Endometrium (tissue), 2 donors: ENCODE measurements around the gene SEC16A.
"Not testable (repeated sequence)": the region's sequence is repeated elsewhere in the genome, so short reads cannot be mapped to it uniquely, and the experiment has no call there.

ENCODE experiments used
- FAIRE-seq: peaks from 2 replicates; lab custom pipeline; 2012; peaks lifted over from hg19 to GRCh38; lab: Jason Lieb, UNC
- donor health status: control.
- donor health status: control.

SEC16A gene

GRCh38 chr9:136422876-136423275, 60.0 kb downstream of the SEC16A start:
- FAIRE-seq, result no peak

- FAIRE-seq, result no peak
Measured at GRCh38 chr9:136421791-136422190, 61.0 kb downstream of the SEC16A start.

GRCh38 chr9:136419092-136419420, 63.8 kb downstream of the SEC16A start:
- no peak for FAIRE-seq

- FAIRE-seq, result no peak
Measured at GRCh38 chr9:136418182-136419091, 64.4 kb downstream of the SEC16A start.

GRCh38 chr9:136416914-136417313, 65.9 kb downstream of the SEC16A start:
- no peak for FAIRE-seq

- no peak for FAIRE-seq
Measured at GRCh38 chr9:136416427-136416826, 66.4 kb downstream of the SEC16A start.

GRCh38 chr9:136412962-136413361, 69.9 kb downstream of the SEC16A start:
- FAIRE-seq, result no peak

GRCh38 chr9:136411378-136411777, 71.5 kb downstream of the SEC16A start:
- FAIRE-seq, result no peak

GRCh38 chr9:136410500-136411287, 72.1 kb downstream of the SEC16A start, which contains the start of the genes ENTR1 and PMPCA:
Gene ENTR1 (minus strand): TSS chr9:136410614. CDS start chr9:136410397, 217 bp downstream.
Gene PMPCA (plus strand): TSS chr9:136410658. CDS start chr9:136410669, 11 bp downstream.
- no peak for FAIRE-seq

GRCh38 chr9:136409557-136410455, 73.0 kb downstream of the SEC16A start:
- no peak for FAIRE-seq

- no peak for FAIRE-seq
Measured at GRCh38 chr9:136407911-136408310, 74.9 kb downstream of the SEC16A start.

- not testable (repeated sequence) for FAIRE-seq
Measured at GRCh38 chr9:136407061-136407460, 75.8 kb downstream of the SEC16A start.

GRCh38 chr9:136405904-136406303, 76.9 kb downstream of the SEC16A start:
- FAIRE-seq, result not testable (repeated sequence)

- FAIRE-seq, result no peak
Measured at GRCh38 chr9:136405481-136405880, 77.4 kb downstream of the SEC16A start.

- FAIRE-seq, result no peak
Measured at GRCh38 chr9:136404801-136405136, 78.1 kb downstream of the SEC16A start.

- FAIRE-seq, result no peak
Measured at GRCh38 chr9:136403915-136404800, 78.7 kb downstream of the SEC16A start.

- no peak for FAIRE-seq
Measured at GRCh38 chr9:136403538-136403914, 79.3 kb downstream of the SEC16A start.

- no peak for FAIRE-seq
Measured at GRCh38 chr9:136402067-136402466, 80.8 kb downstream of the SEC16A start.

GRCh38 chr9:136401173-136401922, 81.5 kb downstream of the SEC16A start:
- no peak for FAIRE-seq
